Daoy (cell line): ENCODE data around the gene NOLC1. TPM values are rescaled to one million over a fixed set of nuclear protein-coding genes. Genes with fewer than 3 reads are reported as not detected.
A peak's percentile ranks its signal among the peaks of the same experiment; 100 is the strongest.

ENCODE experiments used
- DNase-seq: peaks from one replicate; pipeline ENCODE4 v3.0.0-alpha.2; 2015; ENCODE audit warnings: low read depth
- total RNA-seq: library from RNA; depleted of rRNA; stranded (reverse); fragments of >200 nt; shearing (Covaris generic); gene quantifications from 2 replicates; pipeline ENCODE4 v1.2.3, GENCODE V29; 2014; rRNA removed

Gene NOLC1
- 70.1 and 105 TPM in 2 replicates for total RNA-seq

GRCh38 chr10:102151774-102152544 is at the start of gene NOLC1:
Gene NOLC1 (plus strand): TSS chr10:102152389. CDS start chr10:102152411, 22 bp downstream.
- peak; percentile 98 for DNase-seq

GRCh38 chr10:102102421-102102820 is 49.8 kb upstream of the NOLC1 start:
- DNase-seq, result no peak

GRCh38 chr10:102106998-102107397 is 45.2 kb upstream of the NOLC1 start:
- DNase-seq, result no peak

- DNase-seq, result no peak
These were observed 42.7 kb upstream of the NOLC1 start for GRCh38 chr10:102109166-102110116.

GRCh38 chr10:102111276-102111675 is 40.9 kb upstream of the NOLC1 start:
- no peak for DNase-seq

GRCh38 chr10:102112210-102112817 is 39.9 kb upstream of the NOLC1 start:
- DNase-seq, result no peak

- DNase-seq, result no peak
These were observed 38.8 kb upstream of the NOLC1 start for GRCh38 chr10:102113261-102113955.

- DNase-seq, result no peak
These were observed 38.0 kb upstream of the NOLC1 start for GRCh38 chr10:102113956-102114857.

GRCh38 chr10:102114861-102115618 is 37.1 kb upstream of the NOLC1 start:
- peak; percentile 87 for DNase-seq

GRCh38 chr10:102115775-102116174 is 36.4 kb upstream of the NOLC1 start:
- no peak for DNase-seq

GRCh38 chr10:102116656-102117055 is 35.5 kb upstream of the NOLC1 start:
- DNase-seq, result no peak

GRCh38 chr10:102117391-102118159 is 34.6 kb upstream of the NOLC1 start:
- peak; percentile 86 for DNase-seq

- peak; percentile 38 for DNase-seq
These were observed 33.3 kb upstream of the NOLC1 start for GRCh38 chr10:102118867-102119266.

- DNase-seq, result peak; percentile 62
These were observed 32.6 kb upstream of the NOLC1 start for GRCh38 chr10:102119417-102120141.

- DNase-seq, result peak; percentile 70
These were observed 31.8 kb upstream of the NOLC1 start, which contains the start of gene LDB1 for GRCh38 chr10:102120142-102120990. Gene LDB1 (minus strand): TSS chr10:102120368. CDS start chr10:102120110, 258 bp downstream.

- DNase-seq, result peak; percentile 57
These were observed 31.0 kb upstream of the NOLC1 start for GRCh38 chr10:102120991-102121738.
